ENCODE results near the gene MOV10.
A peak's percentile ranks its signal among the peaks of the same experiment; 100 is the strongest.

DNA sequence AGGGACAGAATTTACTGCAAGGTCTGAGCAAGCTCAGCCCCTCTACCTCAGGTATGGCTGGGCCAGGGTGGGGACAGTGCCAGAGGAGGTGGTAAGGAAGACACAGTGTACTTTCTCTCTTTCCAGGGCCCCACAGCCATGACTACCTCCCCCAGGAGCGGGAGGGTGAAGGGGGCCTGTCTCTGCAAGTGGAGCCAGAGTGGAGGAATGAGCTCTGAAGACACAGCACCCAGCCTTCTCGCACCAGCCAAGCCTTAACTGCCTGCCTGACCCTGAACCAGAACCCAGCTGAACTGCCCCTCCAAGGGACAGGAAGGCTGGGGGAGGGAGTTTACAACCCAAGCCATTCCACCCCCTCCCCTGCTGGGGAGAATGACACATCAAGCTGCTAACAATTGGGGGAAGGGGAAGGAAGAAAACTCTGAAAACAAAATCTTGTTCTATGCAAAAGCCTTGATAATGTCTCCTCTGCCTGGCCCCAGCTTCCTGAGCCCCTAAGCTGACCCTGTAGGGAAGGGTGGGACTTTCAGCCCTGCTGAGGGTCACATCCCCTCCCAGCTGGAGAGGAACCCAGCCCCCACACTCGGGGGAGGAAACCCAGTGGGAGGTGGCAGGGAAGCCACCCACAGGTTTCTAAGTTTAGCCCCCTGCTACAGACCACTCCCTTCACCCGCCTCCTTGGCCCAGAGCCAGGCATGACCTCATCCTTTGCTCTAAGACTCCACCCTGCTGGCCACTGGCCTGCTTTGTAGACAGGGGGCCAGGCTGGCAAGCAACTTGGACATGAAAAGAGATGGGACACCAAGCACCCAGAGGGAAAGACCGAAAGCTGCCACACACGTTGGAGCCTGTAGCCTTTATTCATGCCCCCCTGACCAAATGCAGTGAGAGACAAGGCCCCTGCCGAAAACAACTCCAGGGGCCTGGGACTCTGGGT is 26.1 kb downstream of the MOV10 start:
- TF ChIP-seq, protein P1, sequence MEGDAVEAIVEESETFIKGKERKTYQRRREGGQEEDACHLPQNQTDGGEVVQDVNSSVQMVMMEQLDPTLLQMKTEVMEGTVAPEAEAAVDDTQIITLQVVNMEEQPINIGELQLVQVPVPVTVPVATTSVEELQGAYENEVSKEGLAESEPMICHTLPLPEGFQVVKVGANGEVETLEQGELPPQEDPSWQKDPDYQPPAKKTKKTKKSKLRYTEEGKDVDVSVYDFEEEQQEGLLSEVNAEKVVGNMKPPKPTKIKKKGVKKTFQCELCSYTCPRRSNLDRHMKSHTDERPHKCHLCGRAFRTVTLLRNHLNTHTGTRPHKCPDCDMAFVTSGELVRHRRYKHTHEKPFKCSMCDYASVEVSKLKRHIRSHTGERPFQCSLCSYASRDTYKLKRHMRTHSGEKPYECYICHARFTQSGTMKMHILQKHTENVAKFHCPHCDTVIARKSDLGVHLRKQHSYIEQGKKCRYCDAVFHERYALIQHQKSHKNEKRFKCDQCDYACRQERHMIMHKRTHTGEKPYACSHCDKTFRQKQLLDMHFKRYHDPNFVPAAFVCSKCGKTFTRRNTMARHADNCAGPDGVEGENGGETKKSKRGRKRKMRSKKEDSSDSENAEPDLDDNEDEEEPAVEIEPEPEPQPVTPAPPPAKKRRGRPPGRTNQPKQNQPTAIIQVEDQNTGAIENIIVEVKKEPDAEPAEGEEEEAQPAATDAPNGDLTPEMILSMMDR (IDR thresholded peaks at IDR 0.05): peak in 2 of 6 experiments; percentile 17 to 37
- TF ChIP-seq POLR2A (IDR thresholded peaks at IDR 0.05): peak in 2 of 4 donors; percentile 23 to 38
- TF ChIP-seq POLR2AphosphoS5 (IDR thresholded peaks at IDR 0.05): peak; percentile 64 to 82
